Stimulated activated CD4-positive, alpha-beta T cell treated with anti-CD3 and anti-CD28 coated beads, Interleukin-15, amount 100 ng/mL, for 24 hours (primary cell): ENCODE measurements around the gene NFATC3.

Source experiments
- DNase-seq: peaks from one replicate; pipeline ENCODE4 v3.0.0-alpha.2; 2020

Gene NFATC3

DNA sequence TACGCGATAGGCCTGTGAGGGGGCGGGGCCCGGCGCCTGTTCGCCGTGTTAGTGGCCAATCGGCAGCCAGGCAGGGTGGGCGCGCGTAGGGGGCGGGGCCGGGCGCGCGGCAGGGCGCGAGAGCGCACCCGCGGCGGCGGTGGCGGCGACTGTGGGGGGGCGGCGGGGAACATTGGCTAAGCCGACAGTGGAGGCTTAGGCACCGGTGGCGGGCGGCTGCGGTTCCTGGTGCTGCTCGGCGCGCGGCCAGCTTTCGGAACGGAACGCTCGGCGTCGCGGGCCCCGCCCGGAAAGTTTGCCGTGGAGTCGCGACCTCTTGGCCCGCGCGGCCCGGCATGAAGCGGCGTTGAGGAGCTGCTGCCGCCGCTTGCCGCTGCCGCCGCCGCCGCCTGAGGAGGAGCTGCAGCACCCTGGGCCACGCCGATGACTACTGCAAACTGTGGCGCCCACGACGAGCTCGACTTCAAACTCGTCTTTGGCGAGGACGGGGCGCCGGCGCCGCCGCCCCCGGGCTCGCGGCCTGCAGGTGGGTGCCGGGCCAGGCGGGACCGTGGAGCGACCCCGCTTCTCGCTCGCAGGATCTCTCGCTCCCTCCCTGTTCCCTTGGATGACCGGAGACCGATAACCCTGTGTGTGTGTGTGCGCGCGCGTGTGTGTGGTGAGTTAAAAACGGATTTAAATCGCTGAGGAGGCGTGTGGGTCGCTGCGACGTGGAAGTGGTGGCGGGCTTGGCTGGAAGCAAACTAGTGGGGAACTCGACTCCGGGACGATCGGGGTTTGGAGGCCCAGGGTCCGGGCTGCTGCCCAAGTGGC is at the start of gene NFATC3:
NFATC3 (plus strand) TSS at position 112 of the 813 bp plus-strand sequence; CDS start at position 424, 312 bp downstream.
- peak; percentile 100 for DNase-seq

DNA sequence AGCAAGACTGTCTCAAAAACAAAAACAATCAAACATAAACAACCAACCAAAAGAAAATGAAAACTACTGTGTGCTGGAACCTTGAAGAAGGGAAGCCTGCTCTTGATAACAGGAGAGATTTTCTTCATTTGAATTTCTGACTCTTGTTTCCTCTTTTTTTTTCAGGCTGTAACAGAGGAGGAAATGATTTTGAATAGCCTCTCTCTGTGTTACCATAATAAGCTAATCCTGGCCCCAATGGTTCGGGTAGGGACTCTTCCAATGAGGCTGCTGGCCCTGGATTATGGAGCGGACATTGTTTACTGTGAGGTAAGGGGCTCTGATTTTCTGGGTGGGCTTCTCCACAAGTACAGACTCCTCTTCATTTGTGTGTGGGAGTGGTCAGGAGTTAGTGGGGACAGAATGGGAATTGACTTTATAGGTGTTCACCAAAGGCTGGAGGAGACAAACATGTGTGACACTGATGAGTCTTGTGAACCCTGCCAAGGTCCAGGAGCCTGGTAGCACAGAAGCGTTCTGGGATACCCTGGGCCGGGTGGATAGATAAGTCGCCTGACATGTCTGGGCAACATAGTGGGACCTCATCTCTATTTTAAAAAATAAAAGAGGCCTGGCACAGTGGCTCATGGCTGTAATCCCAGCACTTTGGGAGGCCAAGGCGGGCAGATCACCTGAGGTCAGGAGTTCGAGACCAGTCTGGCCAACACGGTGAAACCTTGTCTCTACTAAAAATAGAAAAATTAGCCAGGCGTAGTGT is 47.2 kb upstream of the NFATC3 start:
- no peak for DNase-seq

DNA sequence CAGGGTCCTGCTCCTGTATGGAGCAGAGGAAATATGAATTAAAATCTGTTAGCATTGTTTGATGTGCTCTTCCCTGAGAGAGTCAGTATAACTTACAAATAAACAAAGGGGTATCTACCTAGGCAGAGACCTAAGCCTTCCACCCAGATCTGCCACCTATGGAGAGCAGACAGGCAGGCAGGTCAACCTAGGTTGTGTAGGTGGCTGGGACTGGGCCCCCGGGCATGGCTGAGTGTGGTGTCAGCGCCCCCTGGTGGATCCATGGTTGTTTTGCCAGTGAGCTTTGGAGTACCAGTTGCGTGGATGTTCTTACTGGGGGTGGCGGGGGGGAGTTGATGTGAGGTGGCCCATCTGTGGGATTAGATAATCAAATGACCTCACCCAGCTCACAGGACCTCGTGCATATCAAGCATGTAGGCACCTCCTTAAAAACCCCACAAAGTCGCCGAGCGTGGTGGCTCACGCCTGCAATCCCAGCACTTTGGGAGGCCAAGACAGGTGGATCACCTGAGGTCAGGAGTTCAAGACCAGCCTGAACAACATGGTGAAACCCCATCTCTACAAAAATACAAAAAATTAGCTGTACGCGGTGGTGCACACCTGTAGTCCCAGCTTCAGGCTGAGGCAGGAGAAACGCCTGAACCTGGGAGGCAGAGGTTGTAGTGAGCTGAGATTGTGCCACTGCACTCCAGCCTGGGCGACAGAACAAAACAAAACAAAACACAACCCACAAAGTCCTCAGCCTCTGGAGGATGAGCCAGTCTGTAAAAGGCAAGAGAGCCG is 44.5 kb upstream of the NFATC3 start:
- DNase-seq = peak; percentile 91

DNA sequence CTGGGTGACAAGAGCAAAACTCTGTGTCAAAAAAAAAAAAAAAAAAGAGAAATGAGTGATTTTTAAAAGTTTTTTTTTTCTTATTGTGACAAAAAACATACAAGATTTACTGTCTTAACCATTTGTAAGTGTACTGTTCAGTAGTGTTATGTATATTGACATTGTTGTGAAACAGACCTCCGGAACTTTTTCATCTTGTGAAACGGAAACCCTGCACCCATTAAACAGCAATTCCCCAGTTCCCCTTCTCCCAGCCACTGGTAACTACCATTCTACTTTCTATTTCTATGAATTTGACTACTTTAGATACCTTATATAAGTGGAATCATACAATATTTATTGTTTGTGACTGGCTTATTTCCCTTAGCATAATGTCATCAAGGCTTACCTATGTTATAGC is 43.4 kb upstream of the NFATC3 start:
- no peak for DNase-seq

DNA sequence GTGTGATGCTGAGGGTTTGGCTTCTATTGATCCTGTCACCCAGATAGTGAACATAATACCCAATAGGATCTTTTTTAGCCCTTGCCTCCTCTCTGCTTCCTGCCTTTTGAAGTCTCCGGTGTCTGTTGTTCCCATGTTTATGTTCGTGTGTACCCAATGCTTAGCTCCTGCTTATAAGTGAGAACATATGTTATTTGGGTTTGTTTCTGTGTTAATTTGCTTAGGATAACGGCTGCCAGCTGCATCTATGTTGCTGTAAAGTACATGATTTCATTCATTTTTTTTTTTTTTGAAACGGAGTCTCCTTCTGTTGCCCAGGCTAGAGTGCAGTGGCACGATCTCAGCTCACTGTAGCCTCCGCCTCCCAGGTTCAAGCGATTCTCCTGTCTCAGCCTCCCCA is 39.1 kb upstream of the NFATC3 start:
- no peak for DNase-seq

DNA sequence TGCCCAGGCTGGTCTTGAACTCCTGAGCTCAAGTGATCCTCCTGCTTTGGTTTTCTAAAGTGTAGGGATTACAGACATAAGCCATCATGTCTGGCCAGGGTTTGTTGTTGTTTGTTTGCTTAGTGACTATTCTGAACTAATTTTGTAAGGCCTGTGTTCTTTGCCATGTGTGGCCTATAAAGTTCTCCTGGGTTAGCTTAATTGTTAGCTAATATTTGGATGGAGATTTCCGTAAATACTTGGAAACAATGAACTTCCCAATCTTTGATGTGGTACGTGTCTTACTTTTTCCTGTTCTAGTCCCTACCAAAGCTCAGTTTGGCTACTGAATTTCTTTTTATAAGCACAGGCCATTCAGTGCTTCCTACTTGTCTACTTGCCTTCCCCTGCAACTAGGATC is 37.2 kb upstream of the NFATC3 start:
- DNase-seq = no peak

DNA sequence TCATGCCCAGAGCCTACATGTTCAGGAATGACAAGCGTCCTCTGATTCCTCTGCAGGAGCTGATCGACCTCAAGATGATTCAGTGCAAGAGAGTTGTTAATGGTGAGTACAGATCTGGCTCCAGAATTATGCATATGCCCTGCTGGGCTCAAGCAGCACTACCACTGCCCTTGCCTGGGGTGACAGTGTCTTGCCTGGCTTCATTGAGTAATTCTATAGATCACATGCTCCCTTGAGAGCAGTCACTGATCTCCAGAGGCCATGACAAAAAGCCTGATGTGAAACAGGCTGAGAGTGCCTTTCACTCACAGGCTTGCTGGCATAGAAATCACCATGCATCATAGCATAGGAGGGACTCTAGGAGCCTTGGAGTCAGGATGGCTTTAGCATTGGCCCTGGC is 35.7 kb upstream of the NFATC3 start:
- DNase-seq = no peak

DNA sequence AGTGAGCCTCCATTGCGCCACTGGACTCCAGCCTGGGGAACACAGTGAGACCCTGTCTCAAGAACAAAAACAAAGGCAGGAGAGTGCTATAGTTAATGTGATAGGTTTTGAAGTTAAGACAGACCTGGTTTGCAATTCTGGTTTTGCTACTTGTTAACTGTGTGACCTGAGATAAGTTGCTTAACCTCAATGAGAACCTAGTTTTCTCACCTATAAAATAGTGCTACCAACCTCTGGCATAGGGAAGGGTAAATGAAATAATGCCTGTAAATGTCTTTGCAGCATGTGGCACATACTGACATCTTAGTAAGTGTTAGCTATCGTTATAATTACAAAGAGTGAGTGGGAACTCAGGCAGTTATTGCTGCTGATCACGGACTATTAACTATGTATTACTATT is 29.8 kb upstream of the NFATC3 start:
- no peak for DNase-seq

DNA sequence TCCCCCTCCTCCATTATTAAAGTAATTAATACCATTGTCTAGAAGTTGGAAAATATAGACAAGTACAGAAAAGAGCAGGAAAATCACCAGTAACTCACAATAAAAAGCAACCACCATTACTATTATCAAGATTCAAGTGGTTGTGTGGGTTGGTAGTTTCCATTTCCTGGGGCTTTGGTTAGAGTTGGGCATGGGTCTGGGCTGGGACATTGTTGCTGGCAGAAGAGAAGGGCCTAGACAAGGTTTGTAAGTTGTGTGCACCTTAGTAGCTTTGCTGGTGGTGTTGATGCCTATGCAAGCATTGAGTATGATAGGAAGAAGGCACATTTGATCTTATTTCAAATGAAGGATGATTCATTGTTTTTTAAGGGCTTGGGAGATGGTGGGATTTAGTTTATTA is 25.4 kb upstream of the NFATC3 start:
- DNase-seq = no peak

DNA sequence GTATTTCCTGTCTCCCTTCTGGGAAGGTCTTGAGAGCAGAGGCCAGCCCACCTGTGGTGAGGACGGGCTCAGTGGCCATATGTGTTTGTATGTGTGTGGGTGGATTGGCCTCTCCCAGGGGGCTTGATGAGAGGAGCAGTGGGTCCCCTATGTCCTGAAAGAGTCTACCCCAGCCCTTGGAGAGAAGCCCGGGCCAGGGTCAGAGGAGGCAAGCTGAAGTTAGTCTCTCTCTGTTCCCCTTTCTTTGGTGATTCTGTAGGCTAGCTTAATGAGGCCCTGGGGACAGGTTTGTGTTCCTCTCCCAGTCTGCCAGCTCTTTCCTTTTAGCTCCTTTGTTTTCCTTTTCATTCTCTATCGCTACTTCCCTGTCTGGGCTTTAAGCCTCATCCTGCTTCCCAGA is 23.8 kb upstream of the NFATC3 start:
- no peak for DNase-seq

DNA sequence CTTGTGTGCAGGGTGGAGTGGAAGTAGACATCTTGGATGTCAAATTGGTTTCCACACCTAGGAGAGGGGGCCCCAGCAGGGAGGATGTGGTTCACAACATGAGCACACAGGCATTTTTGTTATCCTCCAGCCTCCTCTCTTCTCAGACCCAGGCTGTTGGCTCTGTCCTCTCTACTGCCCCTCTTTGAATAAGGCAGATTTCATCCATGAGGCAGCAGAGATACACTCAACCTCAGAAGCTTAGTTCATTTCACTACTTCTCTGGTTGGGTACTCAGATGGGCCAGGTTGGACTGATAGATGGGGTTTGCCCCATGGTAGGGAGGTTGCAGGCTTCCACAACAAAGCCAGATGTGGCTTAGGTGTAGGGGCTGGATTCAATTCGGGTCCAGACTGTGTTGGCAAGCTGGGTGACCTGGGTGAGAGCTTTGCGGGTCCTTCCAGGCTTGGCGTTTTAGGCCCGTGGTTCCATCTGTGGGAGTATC is 22.2 kb upstream of the NFATC3 start:
- no peak for DNase-seq

DNA sequence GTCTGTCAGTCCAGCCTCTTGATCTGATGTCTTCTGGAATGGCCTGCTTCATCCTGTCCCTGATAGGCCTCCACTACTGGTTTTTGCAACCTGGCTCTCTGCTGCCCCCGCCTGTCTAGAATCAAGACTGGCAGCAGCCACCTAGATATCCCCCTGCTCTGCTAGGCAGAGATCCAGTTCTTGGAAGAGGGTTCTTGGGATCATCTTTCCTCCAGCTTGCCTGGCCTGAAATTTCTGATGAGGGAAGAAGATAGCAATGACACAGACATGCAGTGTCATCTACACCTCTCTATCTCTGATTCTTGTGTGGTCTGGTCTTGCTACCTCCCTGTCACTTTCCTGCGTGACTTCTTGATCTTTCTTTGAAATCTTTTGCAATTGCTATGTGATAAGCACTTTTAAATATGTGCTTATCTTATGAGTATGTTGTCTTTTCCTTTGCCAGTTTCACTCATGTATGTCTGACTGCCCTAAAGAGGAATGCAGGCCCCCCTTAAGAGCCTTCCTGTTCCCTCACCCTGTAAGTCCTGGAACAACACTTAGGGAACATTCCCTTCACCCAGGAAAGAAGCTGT is 20.3 kb upstream of the NFATC3 start:
- peak; percentile 79 for DNase-seq

DNA sequence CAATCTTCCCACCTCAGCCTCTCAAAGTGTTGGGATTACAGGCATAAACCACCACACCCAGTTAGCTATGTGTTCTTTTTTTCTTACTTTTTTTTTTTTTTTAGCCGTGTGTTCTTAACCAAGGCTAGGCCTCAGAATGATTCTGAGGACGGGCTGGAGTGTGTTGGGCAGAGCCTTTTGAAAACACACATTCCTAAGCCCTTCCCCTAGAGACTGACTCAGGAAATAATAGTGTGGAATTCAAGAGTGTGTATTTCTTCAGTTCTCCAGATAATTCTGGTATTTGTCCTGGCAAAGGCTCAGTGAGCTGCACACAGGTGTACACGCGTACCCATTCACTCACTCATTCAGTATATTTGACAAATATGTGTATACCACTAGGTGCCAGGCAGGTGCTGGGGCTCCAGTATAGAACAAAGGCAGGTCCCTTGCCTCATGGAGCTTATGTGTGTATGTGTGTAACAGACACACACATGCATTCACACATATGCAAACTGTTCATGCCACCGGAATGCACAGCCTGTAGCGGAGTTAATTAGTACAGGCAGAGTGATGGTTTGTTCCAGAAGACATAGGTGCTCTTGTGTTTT is 19.4 kb upstream of the NFATC3 start:
- no peak for DNase-seq

DNA sequence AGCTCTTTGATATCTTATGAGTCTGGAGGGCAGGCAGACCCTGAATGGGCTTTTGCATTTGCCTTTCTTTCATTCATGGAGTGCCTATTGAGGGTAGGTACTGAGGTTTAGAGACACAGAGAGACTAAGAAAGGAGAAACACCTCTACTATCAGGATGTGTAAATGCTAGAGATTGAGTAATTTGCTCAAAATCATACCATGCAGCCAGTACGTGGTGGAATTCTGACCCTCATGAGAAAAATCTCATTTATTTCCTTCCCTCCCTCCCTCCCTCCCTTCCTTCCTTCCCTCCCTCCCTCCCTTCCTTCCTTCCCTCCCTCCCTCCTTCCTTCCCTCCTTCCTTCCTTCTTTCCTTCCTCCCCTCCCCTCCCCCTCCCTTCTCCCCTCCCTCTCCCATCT is 18.4 kb upstream of the NFATC3 start:
- no peak for DNase-seq

DNA sequence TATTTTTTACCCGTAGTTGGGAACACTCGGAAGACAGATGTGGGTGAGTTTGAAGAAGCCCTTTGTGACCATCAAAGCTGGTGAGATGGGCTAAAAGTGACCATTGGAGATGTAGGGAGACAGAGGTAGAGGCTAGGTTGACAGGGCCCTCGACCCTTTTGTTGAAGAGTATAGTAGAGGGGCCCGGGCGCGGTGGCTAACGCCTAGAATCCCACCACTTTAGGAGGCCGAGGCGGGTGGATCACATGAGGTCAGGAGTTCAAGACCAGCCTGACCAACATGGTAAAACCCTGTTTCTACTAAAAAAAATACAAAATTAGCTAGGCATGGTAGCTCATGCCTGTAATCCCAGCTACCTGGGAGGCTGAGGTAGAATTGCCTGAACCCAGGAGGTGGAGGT is 16.2 kb upstream of the NFATC3 start:
- DNase-seq = no peak

DNA sequence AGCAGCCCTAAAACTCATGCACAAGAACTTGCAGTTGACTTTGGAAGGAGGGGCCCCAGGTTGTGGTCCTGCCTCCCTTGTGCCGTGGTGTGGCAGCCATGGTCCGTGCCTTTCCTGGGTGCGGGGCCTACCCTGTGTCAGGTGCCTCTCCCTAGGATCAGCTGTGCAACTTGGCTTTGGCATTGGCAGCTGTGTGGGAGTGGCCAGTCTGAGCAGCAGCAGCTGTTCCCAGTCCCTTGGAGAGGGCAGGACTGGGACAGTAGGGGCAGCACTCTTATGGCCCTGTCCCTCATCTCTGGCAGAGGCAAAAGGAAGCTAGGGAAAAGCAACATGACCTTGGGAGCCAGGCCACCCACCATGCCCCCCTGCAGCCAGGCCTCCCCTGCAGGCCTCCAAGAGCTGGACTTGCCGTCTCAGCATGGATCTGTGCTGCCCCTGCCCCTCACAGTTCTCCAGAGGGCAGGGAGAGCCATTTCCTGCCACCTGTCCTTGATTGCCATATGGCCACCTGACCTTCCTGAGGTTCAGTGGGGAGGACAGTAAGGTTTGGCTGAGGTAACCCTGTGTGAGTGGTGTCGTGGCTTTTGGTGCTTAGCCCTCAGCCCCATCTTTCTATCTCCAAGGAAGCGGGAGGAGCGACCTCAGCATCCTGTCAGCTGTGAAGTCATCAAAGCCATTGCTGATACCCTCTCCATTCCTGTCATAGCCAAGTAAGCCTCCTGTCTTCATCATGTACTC is 15.5 kb upstream of the NFATC3 start:
- DNase-seq = peak; percentile 25

DNA sequence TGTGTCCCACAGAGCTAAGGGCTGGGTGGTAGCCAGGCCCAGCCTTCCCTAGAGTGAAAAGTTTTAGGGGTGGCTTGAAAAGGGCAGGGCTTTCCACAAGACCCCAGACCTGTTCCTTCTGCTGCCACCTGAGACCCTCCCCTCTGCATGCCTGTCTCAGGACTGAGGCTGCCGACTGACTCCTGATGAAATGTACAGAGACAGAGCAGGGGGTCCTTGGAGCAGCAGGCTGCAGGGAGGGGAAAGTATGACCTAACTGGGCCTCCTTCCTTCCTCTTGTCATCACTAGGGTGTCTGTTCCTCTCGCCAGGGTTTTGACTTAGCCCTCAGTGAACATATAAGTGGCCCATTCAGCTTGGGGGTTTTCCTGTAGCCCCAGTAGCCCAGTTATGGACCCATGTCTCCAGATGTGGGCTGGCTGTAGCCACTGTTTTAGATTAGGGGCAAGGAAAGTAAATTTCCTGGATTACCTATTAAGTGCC is 14.9 kb upstream of the NFATC3 start:
- DNase-seq = no peak

DNA sequence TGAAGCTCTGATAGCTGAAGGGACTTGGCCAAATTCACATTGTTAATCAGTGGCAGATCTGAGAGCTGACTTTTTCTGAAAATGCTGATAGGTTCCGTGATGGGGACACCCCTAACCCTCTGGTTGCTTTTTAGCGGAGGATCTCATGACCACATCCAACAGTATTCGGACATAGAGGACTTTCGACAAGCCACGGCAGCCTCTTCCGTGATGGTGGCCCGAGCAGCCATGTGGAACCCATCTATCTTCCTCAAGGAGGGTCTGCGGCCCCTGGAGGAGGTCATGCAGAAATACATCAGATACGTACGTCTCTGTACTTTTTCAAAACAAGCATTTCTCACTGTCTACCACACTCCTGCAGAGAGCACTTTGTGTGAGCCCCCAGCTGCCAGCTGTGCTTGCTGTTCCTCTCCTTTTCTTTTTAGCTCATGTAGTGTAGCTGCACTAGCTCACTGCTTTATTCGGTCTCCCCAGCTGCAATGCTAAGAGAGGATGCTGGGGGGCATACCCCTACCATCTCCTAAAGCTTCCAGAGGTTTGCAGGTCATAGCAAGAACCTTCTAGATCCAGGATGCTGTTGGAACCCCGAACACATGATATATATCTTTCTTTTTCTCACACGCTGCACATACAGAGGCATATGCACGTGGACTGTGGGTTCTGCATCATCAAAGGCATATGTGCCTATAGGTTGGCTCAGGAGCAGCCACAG is 14.2 kb upstream of the NFATC3 start:
- DNase-seq = peak; percentile 20

DNA sequence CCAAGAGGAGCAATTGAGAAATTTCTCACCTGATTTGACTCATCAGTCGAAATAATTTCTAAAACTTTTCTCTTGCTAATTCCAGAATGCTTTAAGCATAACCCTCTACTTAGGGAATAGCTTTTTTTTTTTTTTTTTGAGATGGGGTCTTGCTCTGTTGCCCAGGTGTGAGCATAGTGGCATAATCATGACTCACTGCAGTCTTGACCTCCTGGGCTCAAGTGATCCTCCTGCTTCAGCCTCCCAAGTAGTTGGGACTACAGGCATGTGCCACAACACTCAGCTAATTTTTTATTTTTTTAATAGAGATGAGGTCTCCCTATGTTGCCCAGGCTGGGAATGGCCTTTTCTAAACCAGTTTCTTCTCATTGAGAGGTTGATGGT is 13.7 kb upstream of the NFATC3 start:
- no peak for DNase-seq

DNA sequence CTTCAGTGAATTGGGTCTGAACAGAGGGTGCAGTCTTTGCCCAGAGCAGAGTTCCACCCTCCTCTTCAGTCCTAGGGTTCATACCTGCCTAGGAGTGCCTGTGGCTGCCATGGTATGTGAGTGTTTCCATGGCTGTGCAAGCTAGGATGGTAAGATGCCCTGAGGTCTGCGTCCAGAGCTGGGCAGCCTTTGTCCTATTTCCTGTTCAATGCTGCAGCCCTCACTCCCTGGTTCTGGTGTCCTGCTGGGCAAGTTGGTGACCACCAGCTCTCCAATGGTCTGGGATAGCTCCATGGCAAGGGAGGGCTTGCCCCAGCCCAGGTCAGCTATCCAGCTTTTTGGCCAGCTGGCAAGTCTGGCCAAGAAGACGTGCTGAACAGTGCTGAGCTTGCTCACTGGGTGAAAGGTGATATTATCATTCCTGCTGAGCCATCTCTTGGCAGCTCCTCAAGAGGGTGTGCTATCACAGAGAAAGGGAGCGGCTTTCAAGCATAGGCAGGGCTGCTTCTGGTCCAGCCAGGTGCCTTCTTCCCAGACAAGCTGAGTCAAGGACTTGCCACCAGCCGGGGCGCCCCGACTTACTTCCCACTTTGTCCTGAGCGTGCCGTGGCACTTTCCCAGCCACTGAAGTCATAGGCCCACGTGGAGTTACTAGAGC is 13.0 kb upstream of the NFATC3 start:
- no peak for DNase-seq
